Body of pancreas (tissue), 4 donors: ENCODE results near the gene ZNF185. TPM values are rescaled to one million over a fixed set of nuclear protein-coding genes. Genes with fewer than 3 reads are reported as not detected.
A peak's percentile ranks its signal among the peaks of the same experiment; 100 is the strongest.

Experiments
- ATAC-seq: fragments of 150-250 bp; one replicate; pipeline ENCODE4 v1.9.1; 2016
- DNase-seq, 4 donors: peaks; one replicate each; pipeline ENCODE4 v3.0.0-alpha.2; 2019
- H3K27ac ChIP-seq, 4 donors: fragments of 200-600 bp; sonication (generic); 1 replicate in 3 of 4; 2 replicates in 1 of 4; pipeline versions ENCODE4 v1.5.1 to v1.6.1; 2016 to 2019; ENCODE audit warnings: mild to moderate bottlenecking in 1 of 4, mixed read lengths in 1 of 4, moderate library complexity in 1 of 4
- H3K27me3 ChIP-seq, 2 donors: fragments of 200-600 bp; sonication (generic); one replicate each; pipeline ENCODE4 v1.6.0; 2016; ENCODE audit warnings: mild to moderate bottlenecking in 1 of 2
- H3K36me3 ChIP-seq, 2 donors: fragments of 200-600 bp; sonication (generic); replicated peaks in 1 of 2; 2 replicates each; pipeline ENCODE4 v1.5.1; 2016; ENCODE audit warnings: low read depth in 2 of 2; ENCODE audit not compliant: insufficient read depth in 1 of 2
- H3K4me1 ChIP-seq: fragments of 200-600 bp; sonication (generic); one replicate; pipeline ENCODE4 v1.6.0; 2016
- H3K4me3 ChIP-seq, 2 donors: fragments of 200-600 bp; sonication (generic); 1 replicate in 1 of 2; 2 replicates in 1 of 2; pipeline ENCODE4 v1.5.1; 2016 to 2019
- H3K9me3 ChIP-seq, 3 donors: fragments of 200-600 bp; sonication (generic); 1 replicate in 2 of 3; 2 replicates in 1 of 3; pipeline ENCODE4 v1.5.1; 2016
- CTCF ChIP-seq, 7 experiments: fragments of 450-650 bp in 4 of 7; fragments of 200-600 bp in 3 of 7; sonication (generic) in 3 of 7; IDR thresholded peaks; one replicate each; pipeline ENCODE4 v1.5.1; 2016 to 2019; ENCODE audit warnings: antibody characterized with exemption in 7 of 7
- POLR2A ChIP-seq, 3 donors: fragments of 450-650 bp; IDR thresholded peaks; one replicate each; pipeline ENCODE4 v1.6.1; 2016; ENCODE audit warnings: antibody characterized with exemption in 3 of 3, mild to moderate bottlenecking in 2 of 3
- WGBS, 2 donors: methylation state at CpG; one replicate each; pipeline ENCODE4 v1.1.5; 2017; 5-methylcytosine and 5-hydroxymethylcytosine counted together
- intact Hi-C: fragments of 100-400 bp; cut with DNase I; formaldehyde crosslinking; loops from one replicate; pipeline ENCODE4 v1.15.1; 2023
- total RNA-seq, 2 donors: library from RNA; depleted of rRNA; stranded (reverse); fragments of >200 nt; gene quantifications; one replicate each; pipeline ENCODE4 v1.1.0, GENCODE V29; 2016

ZNF185 gene
- total RNA-seq, 2 donors from 2014 or later = 2.0 to 6.5 TPM

GRCh38 chrX:152927858-152928760 lies 30.2 kb downstream of the ZNF185 start:
- H3K27ac ChIP-seq = no peak overlapping the region
- WGBS, 2 donors = 86% methylated on average over 13 of the region's 18 CpGs; no CpG with 5 or more reads in 1 of the 2 donors
- intact Hi-C loops = no loop called here
- ATAC-seq (no peak), DNase-seq (no peak)
- H3K4me1 ChIP-seq = peaks cover 7% of the 10 kb centered on the region
- H3K36me3 ChIP-seq = no peaks in the 10 kb centered on the region
- H3K27me3 ChIP-seq = no peaks in the 10 kb centered on the region
- H3K4me3 ChIP-seq = no peak overlapping the region
- H3K9me3 ChIP-seq = no peaks in the 10 kb centered on the region
- TF ChIP-seq CTCF (IDR thresholded peaks at IDR 0.05) (no peak), POLR2A (IDR thresholded peaks at IDR 0.05) (no peak)

GRCh38 chrX:152928761-152929400 lies 31.0 kb downstream of the ZNF185 start:
- intact Hi-C loops = no loop called here
- Histone ChIP-seq H3K36me3 (no peaks in the 10 kb centered on the region), H3K9me3 (no peaks in the 10 kb centered on the region), H3K27me3 (no peaks in the 10 kb centered on the region), H3K27ac (no peak overlapping the region), H3K4me1 (peaks cover 7% of the 10 kb centered on the region), H3K4me3 (no peak overlapping the region)
- DNase-seq = no peak
- TF ChIP-seq POLR2A (IDR thresholded peaks at IDR 0.05) (no peak), CTCF (IDR thresholded peaks at IDR 0.05) (no peak)
- 74 to 100% methylated on average over 3 to 5 of the region's 10 CpGs for WGBS, 2 donors
- no peak for ATAC-seq

GRCh38 chrX:152929898-152930297 lies 32.0 kb downstream of the ZNF185 start:
- Histone ChIP-seq H3K27me3 (no peaks in the 10 kb centered on the region), H3K9me3 (no peaks in the 10 kb centered on the region)
- intact Hi-C loops = no loop called here

GRCh38 chrX:152930516-152930915 lies 32.6 kb downstream of the ZNF185 start:
- WGBS, 2 donors = 78 to 100% methylated on average over 3 to 4 of the region's 4 CpGs
- DNase-seq (peak in 1 of 4 donors; percentile 51), ATAC-seq (no peak)
- Histone ChIP-seq H3K27me3 (no peaks in the 10 kb centered on the region), H3K4me3 (no peak overlapping the region), H3K9me3 (no peaks in the 10 kb centered on the region), H3K4me1 (peaks cover 7% of the 10 kb centered on the region), H3K27ac (no peak overlapping the region), H3K36me3 (no peaks in the 10 kb centered on the region)
- TF ChIP-seq CTCF (IDR thresholded peaks at IDR 0.05) (no peak), POLR2A (IDR thresholded peaks at IDR 0.05) (no peak)
- intact Hi-C loops = no loop called here

More at GRCh38 chrX:152929898-152930297, 32.0 kb downstream of the ZNF185 start:
- Histone ChIP-seq H3K4me1 (peaks cover 7% of the 10 kb centered on the region), H3K4me3 (no peak overlapping the region), H3K27ac (no peak overlapping the region), H3K36me3 (no peaks in the 10 kb centered on the region)
- 81% methylated on average over 4 of the region's 4 CpGs for WGBS, 2 donors
- ATAC-seq (no peak), DNase-seq (no peak)
- no peak for TF ChIP-seq CTCF (IDR thresholded peaks at IDR 0.05)
- no peak for TF ChIP-seq POLR2A (IDR thresholded peaks at IDR 0.05)
